NT2/D1 (cell line): ENCODE data around the gene ANXA4.

ENCODE experiments used
- YY1 ChIP-seq: IDR thresholded peaks from 2 replicates; pipeline ENCODE4 v1.6.1; 2011; ENCODE audit not compliant: insufficient read length, insufficient read depth
- ZNF274 ChIP-seq: IDR thresholded peaks from 2 replicates; pipeline ENCODE4 v1.6.1; 2011; ENCODE audit warnings: mild to moderate bottlenecking, low read depth, low read length

- no peak for TF ChIP-seq ZNF274
- no peak for TF ChIP-seq YY1
These were observed 10.6 kb upstream of the ANXA4 start for GRCh38 chr2:69731147-69731970.
